GM23338 (cell line): Measurements from ENCODE around the gene CPNE6. TPM values are rescaled to one million over a fixed set of nuclear protein-coding genes. Genes with fewer than 3 reads are reported as not detected.

Experiments
- ATAC-seq: fragments of 200-7000 bp; cut with Tn5 transposase; 3 replicates; pipeline ENCODE4 v1.9.1; 2020
- DNase-seq: peaks from one replicate; pipeline ENCODE4 v3.0.0-alpha.2; 2015; ENCODE audit warnings: low spot score
- H2AFZ ChIP-seq: fragments of 200-600 bp; sonication (generic); 2 replicates; pipeline ENCODE4 v1.8.0; 2016; ENCODE audit warnings: antibody characterized with exemption, mild to moderate bottlenecking, moderate library complexity
- H3F3A ChIP-seq: fragments of 200-600 bp; sonication (generic); replicated peaks from 2 replicates; pipeline ENCODE4 v1.8.0; 2017; ENCODE audit warnings: antibody characterized with exemption, mixed run types, low read depth
- H3K27ac ChIP-seq: fragments of 200-600 bp; sonication (generic); 2 replicates; pipeline ENCODE4 v1.6.1; 2016; ENCODE audit warnings: low read depth
- H3K27me3 ChIP-seq: fragments of 200-600 bp; sonication (generic); 2 replicates; pipeline ENCODE4 v1.8.0; 2016; ENCODE audit warnings: mild to moderate bottlenecking, mixed run types, moderate library complexity; ENCODE audit not compliant: insufficient read depth
- H3K36me3 ChIP-seq: fragments of 200-600 bp; sonication (generic); 2 replicates; pipeline ENCODE4 v1.8.0; 2016; ENCODE audit warnings: mild to moderate bottlenecking; ENCODE audit not compliant: insufficient read depth
- H3K4me1 ChIP-seq: fragments of 200-600 bp; sonication (generic); 2 replicates; pipeline ENCODE4 v1.8.0; 2016; ENCODE audit warnings: mild to moderate bottlenecking, moderate library complexity; ENCODE audit not compliant: insufficient read depth
- H3K4me2 ChIP-seq: fragments of 200-600 bp; sonication (generic); 2 replicates; pipeline ENCODE4 v1.7.1; 2017; ENCODE audit warnings: mixed run types
- H3K4me3 ChIP-seq: fragments of 200-600 bp; sonication (generic); 2 replicates; pipeline ENCODE4 v1.6.1; 2016; ENCODE audit warnings: mixed run types
- H3K79me2 ChIP-seq: fragments of 200-600 bp; sonication (generic); replicated peaks from 2 replicates; pipeline ENCODE4 v1.8.0; 2017; ENCODE audit warnings: mild to moderate bottlenecking; ENCODE audit not compliant: insufficient read depth
- H3K9me2 ChIP-seq: fragments of 200-600 bp; sonication (generic); 2 replicates; pipeline ENCODE4 v1.8.0; 2017; ENCODE audit not compliant: insufficient read depth
- H4K20me1 ChIP-seq: fragments of 200-600 bp; sonication (generic); replicated peaks from 2 replicates; pipeline ENCODE4 v1.8.0; 2017; ENCODE audit warnings: mild to moderate bottlenecking; ENCODE audit not compliant: insufficient read depth
- H3K27ac Mint-ChIP-seq: 2 replicates; pipeline ENCODE4 v1.8.0; 2020; ENCODE audit warnings: inconsistent platforms, mild to moderate bottlenecking, moderate library complexity, mixed read lengths
- H3K27me3 Mint-ChIP-seq: 3 replicates; pipeline ENCODE4 v1.8.0; 2022; ENCODE audit warnings: low read depth, mild to moderate bottlenecking, moderate library complexity, mixed read lengths, inconsistent platforms; ENCODE audit not compliant: insufficient read depth, poor library complexity
- H3K36me3 Mint-ChIP-seq: 3 replicates; pipeline ENCODE4 v1.8.0; 2021; ENCODE audit warnings: low read depth, mild to moderate bottlenecking, inconsistent platforms, moderate library complexity, mixed read lengths
- H3K4me1 Mint-ChIP-seq: 3 replicates; pipeline ENCODE4 v1.8.0; 2020; ENCODE audit warnings: mild to moderate bottlenecking, inconsistent platforms, mixed read lengths
- H3K4me3 Mint-ChIP-seq: 3 replicates; pipeline ENCODE4 v1.8.0; 2021; ENCODE audit warnings: moderate library complexity, mild to moderate bottlenecking, inconsistent platforms, mixed read lengths
- H3K9me3 Mint-ChIP-seq: 3 replicates; pipeline ENCODE4 v1.8.0; 2020; ENCODE audit warnings: moderate library complexity, mild to moderate bottlenecking, inconsistent platforms, mixed read lengths
- CREB1 ChIP-seq: fragments of 250-450 bp; sonication (Bioruptor Pico); IDR thresholded peaks from 2 replicates; pipeline ENCODE4 v1.5.0; 2020; ENCODE audit warnings: low read depth, mild to moderate bottlenecking, moderate library complexity
- ETS1 ChIP-seq: IDR thresholded peaks from 2 replicates; pipeline ENCODE4 v1.6.1; 2016; ENCODE audit warnings: antibody characterized with exemption
- EZH2 ChIP-seq: fragments of 200-600 bp; sonication (generic); IDR thresholded peaks from one replicate; pipeline ENCODE4 v1.8.0; 2017; ENCODE audit warnings: antibody characterized with exemption, mild to moderate bottlenecking, low read depth; ENCODE audit not compliant: unreplicated experiment
- EZH2phosphoT487 ChIP-seq: fragments of 200-600 bp; sonication (generic); IDR thresholded peaks from one replicate; pipeline ENCODE4 v1.8.1; 2018; ENCODE audit warnings: antibody characterized with exemption; ENCODE audit not compliant: unreplicated experiment
- JUNB ChIP-seq: IDR thresholded peaks from one replicate; pipeline ENCODE4 v1.6.1; 2016; ENCODE audit warnings: antibody characterized with exemption; ENCODE audit not compliant: unreplicated experiment
- NANOG ChIP-seq: IDR thresholded peaks from 2 replicates; pipeline ENCODE4 v1.6.1; 2016; ENCODE audit warnings: antibody characterized with exemption, borderline replicate concordance
- POLR2AphosphoS5 ChIP-seq: IDR thresholded peaks from 2 replicates; pipeline ENCODE4 v1.6.1; 2016; ENCODE audit warnings: antibody characterized with exemption, low read depth
- STAT1 ChIP-seq: IDR thresholded peaks from one replicate; pipeline ENCODE4 v1.6.1; 2016; ENCODE audit warnings: antibody characterized with exemption; ENCODE audit not compliant: unreplicated experiment
- ZNF114 ChIP-seq: fragments of 250-450 bp; sonication (Bioruptor Pico); IDR thresholded peaks from 2 replicates; pipeline ENCODE4 v1.5.0; 2020; ENCODE audit warnings: mild to moderate bottlenecking, moderate library complexity
- ZNF331 ChIP-seq: fragments of 250-450 bp; sonication (Bioruptor Pico); IDR thresholded peaks from 2 replicates; pipeline ENCODE4 v1.5.0; 2020; ENCODE audit warnings: low read depth, mild to moderate bottlenecking, moderate library complexity
- polyA plus RNA-seq: library from polyadenylated mRNA; unstranded; fragments of >200 nt; fragmentation: Nextera tagmentation; extraction: Ambion mirVana; gene quantifications from 2 replicates; pipeline ENCODE4 v1.2.1, GENCODE V29; 2016
- total RNA-seq: library from RNA; depleted of rRNA; stranded (reverse); fragments of >200 nt; shearing (Covaris generic); gene quantifications from 2 replicates; pipeline ENCODE4 v1.2.3, GENCODE V29; 2014
- TF ChIP-seq, protein P1 (sequence below): IDR thresholded peaks from one replicate; pipeline ENCODE4 v1.6.1; 2018; ENCODE audit warnings: antibody characterized with exemption; ENCODE audit not compliant: unreplicated experiment
- TF ChIP-seq, protein P2 (sequence below), 2 experiments: fragments of 200-600 bp in 1 of 2; sonication (generic) in 1 of 2; conservative IDR thresholded peaks; 2 replicates each; pipeline versions ENCODE4 v1.5.1 to v1.6.1; 2016 to 2017; ENCODE audit warnings: antibody characterized with exemption in 2 of 2, low read depth in 2 of 2, mild to moderate bottlenecking in 2 of 2, moderate library complexity in 1 of 2
- TF ChIP-seq, protein P3 (sequence below): fragments of 250-450 bp; sonication (Bioruptor Pico); IDR thresholded peaks from 2 replicates; pipeline ENCODE4 v1.5.0; 2020; ENCODE audit warnings: mild to moderate bottlenecking, moderate library complexity

The CPNE6 gene
- total and polyA plus RNA-seq, 2 experiments from 2014 or later = 0.16 TPM; not detected in 1

- no peak overlapping the region for H3K4me2 ChIP-seq
- Mint-ChIP-seq H3K9me3 (no peaks in the 10 kb centered on the region), H3K4me3 (no peak overlapping the region), H3K27ac (no peak overlapping the region), H3K27me3 (peaks cover 7% of the 10 kb centered on the region), H3K4me1 (0 out of 3 replicates have a peak, but pooled peaks cover 3% of the 10 kb centered on the region), H3K36me3 (no peaks in the 10 kb centered on the region)
- H3K9me2 ChIP-seq = no peaks in the 10 kb centered on the region
- no peak for TF ChIP-seq ETS1
- TF ChIP-seq, protein P1, sequence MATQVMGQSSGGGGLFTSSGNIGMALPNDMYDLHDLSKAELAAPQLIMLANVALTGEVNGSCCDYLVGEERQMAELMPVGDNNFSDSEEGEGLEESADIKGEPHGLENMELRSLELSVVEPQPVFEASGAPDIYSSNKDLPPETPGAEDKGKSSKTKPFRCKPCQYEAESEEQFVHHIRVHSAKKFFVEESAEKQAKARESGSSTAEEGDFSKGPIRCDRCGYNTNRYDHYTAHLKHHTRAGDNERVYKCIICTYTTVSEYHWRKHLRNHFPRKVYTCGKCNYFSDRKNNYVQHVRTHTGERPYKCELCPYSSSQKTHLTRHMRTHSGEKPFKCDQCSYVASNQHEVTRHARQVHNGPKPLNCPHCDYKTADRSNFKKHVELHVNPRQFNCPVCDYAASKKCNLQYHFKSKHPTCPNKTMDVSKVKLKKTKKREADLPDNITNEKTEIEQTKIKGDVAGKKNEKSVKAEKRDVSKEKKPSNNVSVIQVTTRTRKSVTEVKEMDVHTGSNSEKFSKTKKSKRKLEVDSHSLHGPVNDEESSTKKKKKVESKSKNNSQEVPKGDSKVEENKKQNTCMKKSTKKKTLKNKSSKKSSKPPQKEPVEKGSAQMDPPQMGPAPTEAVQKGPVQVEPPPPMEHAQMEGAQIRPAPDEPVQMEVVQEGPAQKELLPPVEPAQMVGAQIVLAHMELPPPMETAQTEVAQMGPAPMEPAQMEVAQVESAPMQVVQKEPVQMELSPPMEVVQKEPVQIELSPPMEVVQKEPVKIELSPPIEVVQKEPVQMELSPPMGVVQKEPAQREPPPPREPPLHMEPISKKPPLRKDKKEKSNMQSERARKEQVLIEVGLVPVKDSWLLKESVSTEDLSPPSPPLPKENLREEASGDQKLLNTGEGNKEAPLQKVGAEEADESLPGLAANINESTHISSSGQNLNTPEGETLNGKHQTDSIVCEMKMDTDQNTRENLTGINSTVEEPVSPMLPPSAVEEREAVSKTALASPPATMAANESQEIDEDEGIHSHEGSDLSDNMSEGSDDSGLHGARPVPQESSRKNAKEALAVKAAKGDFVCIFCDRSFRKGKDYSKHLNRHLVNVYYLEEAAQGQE = no peak
- TF ChIP-seq CREB1 (CRISPR knock-in tag) = no peak
- no peak for TF ChIP-seq ZNF331
- no peak for TF ChIP-seq EZH2
- no peak for TF ChIP-seq ZNF114 (CRISPR knock-in tag)
- TF ChIP-seq, protein P2, sequence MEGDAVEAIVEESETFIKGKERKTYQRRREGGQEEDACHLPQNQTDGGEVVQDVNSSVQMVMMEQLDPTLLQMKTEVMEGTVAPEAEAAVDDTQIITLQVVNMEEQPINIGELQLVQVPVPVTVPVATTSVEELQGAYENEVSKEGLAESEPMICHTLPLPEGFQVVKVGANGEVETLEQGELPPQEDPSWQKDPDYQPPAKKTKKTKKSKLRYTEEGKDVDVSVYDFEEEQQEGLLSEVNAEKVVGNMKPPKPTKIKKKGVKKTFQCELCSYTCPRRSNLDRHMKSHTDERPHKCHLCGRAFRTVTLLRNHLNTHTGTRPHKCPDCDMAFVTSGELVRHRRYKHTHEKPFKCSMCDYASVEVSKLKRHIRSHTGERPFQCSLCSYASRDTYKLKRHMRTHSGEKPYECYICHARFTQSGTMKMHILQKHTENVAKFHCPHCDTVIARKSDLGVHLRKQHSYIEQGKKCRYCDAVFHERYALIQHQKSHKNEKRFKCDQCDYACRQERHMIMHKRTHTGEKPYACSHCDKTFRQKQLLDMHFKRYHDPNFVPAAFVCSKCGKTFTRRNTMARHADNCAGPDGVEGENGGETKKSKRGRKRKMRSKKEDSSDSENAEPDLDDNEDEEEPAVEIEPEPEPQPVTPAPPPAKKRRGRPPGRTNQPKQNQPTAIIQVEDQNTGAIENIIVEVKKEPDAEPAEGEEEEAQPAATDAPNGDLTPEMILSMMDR (conservative IDR thresholded peaks at IDR 0.05; ENCODE audit: low read depth in 2 of 2) = no peak
- no peak for TF ChIP-seq JUNB
- no peak for TF ChIP-seq EZH2phosphoT487
- TF ChIP-seq, protein P3, sequence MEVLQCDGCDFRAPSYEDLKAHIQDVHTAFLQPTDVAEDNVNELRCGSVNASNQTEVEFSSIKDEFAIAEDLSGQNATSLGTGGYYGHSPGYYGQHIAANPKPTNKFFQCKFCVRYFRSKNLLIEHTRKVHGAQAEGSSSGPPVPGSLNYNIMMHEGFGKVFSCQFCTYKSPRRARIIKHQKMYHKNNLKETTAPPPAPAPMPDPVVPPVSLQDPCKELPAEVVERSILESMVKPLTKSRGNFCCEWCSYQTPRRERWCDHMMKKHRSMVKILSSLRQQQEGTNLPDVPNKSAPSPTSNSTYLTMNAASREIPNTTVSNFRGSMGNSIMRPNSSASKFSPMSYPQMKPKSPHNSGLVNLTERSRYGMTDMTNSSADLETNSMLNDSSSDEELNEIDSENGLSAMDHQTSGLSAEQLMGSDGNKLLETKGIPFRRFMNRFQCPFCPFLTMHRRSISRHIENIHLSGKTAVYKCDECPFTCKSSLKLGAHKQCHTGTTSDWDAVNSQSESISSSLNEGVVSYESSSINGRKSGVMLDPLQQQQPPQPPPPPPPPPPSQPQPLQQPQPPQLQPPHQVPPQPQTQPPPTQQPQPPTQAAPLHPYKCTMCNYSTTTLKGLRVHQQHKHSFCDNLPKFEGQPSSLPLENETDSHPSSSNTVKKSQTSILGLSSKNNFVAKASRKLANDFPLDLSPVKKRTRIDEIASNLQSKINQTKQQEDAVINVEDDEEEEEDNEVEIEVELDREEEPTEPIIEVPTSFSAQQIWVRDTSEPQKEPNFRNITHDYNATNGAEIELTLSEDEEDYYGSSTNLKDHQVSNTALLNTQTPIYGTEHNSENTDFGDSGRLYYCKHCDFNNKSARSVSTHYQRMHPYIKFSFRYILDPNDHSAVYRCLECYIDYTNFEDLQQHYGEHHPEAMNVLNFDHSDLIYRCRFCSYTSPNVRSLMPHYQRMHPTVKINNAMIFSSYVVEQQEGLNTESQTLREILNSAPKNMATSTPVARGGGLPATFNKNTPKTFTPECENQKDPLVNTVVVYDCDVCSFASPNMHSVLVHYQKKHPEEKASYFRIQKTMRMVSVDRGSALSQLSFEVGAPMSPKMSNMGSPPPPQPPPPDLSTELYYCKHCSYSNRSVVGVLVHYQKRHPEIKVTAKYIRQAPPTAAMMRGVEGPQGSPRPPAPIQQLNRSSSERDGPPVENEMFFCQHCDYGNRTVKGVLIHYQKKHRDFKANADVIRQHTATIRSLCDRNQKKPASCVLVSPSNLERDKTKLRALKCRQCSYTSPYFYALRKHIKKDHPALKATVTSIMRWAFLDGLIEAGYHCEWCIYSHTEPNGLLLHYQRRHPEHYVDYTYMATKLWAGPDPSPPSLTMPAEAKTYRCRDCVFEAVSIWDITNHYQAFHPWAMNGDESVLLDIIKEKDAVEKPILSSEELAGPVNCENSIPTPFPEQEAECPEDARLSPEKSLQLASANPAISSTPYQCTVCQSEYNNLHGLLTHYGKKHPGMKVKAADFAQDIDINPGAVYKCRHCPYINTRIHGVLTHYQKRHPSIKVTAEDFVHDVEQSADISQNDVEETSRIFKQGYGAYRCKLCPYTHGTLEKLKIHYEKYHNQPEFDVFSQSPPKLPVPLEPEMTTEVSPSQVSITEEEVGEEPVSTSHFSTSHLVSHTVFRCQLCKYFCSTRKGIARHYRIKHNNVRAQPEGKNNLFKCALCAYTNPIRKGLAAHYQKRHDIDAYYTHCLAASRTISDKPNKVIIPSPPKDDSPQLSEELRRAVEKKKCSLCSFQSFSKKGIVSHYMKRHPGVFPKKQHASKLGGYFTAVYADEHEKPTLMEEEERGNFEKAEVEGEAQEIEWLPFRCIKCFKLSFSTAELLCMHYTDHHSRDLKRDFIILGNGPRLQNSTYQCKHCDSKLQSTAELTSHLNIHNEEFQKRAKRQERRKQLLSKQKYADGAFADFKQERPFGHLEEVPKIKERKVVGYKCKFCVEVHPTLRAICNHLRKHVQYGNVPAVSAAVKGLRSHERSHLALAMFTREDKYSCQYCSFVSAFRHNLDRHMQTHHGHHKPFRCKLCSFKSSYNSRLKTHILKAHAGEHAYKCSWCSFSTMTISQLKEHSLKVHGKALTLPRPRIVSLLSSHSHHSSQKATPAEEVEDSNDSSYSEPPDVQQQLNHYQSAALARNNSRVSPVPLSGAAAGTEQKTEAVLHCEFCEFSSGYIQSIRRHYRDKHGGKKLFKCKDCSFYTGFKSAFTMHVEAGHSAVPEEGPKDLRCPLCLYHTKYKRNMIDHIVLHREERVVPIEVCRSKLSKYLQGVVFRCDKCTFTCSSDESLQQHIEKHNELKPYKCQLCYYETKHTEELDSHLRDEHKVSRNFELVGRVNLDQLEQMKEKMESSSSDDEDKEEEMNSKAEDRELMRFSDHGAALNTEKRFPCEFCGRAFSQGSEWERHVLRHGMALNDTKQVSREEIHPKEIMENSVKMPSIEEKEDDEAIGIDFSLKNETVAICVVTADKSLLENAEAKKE = no peak
- no peak for TF ChIP-seq POLR2AphosphoS5
- TF ChIP-seq NANOG = no peak
- no peak for TF ChIP-seq STAT1
- ATAC-seq = no peak
- H3K4me3 ChIP-seq = no peak overlapping the region
- no peaks in the 10 kb centered on the region for H3K36me3 ChIP-seq
- no peaks in the 10 kb centered on the region for H3K4me1 ChIP-seq
- no peak overlapping the region for H2AFZ ChIP-seq
- no peaks in the 10 kb centered on the region for H3K27me3 ChIP-seq
- H3F3A ChIP-seq = no peaks in the 10 kb centered on the region
- no peak overlapping the region for H3K27ac ChIP-seq
- no peak for DNase-seq
- H4K20me1 ChIP-seq = no peaks in the 10 kb centered on the region
- H3K79me2 ChIP-seq = no peaks in the 10 kb centered on the region
These were observed 2.5 kb upstream of the CPNE6 start for GRCh38 chr14:24068711-24069410.
